Measurements from ENCODE around the gene CES2. TPM values are rescaled to one million over a fixed set of nuclear protein-coding genes. Genes with fewer than 3 reads are reported as not detected.

CES2 gene
- total and polyA plus RNA-seq, 2 donors (not counting 3 experiments of a cell fraction or from before 2014, with no cell fraction given), result 19.1 to 28.8 TPM

DNA sequence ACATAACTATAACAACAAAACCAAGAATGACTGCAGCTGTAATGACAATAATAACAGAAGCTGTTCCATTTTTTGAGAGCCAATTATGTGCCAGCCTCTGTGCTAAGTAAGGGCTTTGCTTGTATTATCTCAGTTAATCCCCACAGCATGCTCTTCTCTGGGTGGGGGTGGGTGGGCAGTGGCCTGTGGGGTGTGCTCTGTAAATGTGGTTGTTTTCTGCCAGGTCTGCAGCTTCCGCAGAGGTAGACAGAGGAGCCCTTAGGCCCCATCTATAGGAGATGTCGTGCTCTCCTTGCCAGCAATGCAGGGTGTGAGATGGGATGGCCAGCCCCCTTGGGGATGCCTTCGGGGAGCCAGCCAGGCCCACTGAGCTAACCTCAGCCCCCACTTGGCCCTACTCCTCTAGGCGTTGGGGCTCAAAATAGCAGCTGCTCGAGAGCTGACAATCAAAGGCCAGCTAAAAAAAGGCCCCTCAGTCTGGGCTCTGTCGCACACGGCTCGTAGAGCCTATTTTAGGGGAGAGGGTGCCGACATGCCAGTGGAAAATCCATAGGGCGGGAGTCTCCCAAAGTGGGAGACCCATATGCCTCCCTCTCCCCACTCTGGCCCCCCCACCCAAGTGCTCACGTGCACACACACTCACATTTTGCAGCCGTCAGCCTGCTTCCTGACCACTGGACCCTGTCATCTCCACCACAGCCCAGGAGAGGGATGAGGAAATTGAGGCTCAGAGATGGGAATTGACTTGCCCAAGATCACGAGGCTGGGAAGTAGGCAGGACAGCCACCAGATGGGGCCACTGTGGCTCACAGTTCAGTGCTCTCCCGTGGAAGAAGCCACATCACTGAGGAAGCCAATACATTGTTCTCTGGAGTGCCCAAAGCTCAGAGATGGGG is 32.4 kb upstream of the CES2 start:
- no peaks in the 10 kb centered on the region for H3K36me3 ChIP-seq (ENCODE audit: control insufficient read depth in 2 of 2, extremely low read depth in 1 of 2, insufficient read depth in 2 of 2, low read length in 2 of 2)
- DNase-seq (ENCODE audit: low read depth, low spot score), result no peak
- H3K9me1 ChIP-seq (replicated peaks; ENCODE audit: control insufficient read depth, extremely low read depth, insufficient read depth, low read length), result no peaks in the 10 kb centered on the region
- no peak overlapping the region for H3K4me3 ChIP-seq (replicated peaks in 1 of 3; ENCODE audit: insufficient read depth in 1 of 3, low read depth in 1 of 3, low read length in 3 of 3)
- no peaks in the 10 kb centered on the region for H4K20me1 ChIP-seq (replicated peaks; ENCODE audit: control insufficient read depth, extremely low read depth, insufficient read depth, low read length)
- no peaks in the 10 kb centered on the region for H3K79me2 ChIP-seq (ENCODE audit: control insufficient read depth, insufficient read depth, low read length)
- CTCF ChIA-PET, result interaction anchor here (1.0 to 1.6 kb wide), 3 partner anchors 7 to 35 kb away, joined by 3 to 4 read pairs (median 3); no protein-coding TSS in a partner anchor
- H3K4me2 ChIP-seq (ENCODE audit: insufficient read depth, low read length), result no peak overlapping the region
- dilution Hi-C loops (cut with MboI; ENCODE audit: extremely low pct_ligation_motif_present, low sequenced_read_pairs) (no loop called here), intact Hi-C loops (cut with micrococcal nuclease) (no loop called here)
- H2AFZ ChIP-seq (ENCODE audit: low read depth, low read length), result no peak overlapping the region
- FAIRE-seq, result no peak
- H3K27ac ChIP-seq (ENCODE audit: insufficient read depth, low read depth, low read length), result no peak overlapping the region
- no peak overlapping the region for H3K9ac ChIP-seq (replicated peaks; ENCODE audit: extremely low read depth, insufficient read depth, low read length)
- H3K4me1 ChIP-seq (ENCODE audit: control insufficient read depth, extremely low read depth, insufficient read depth, low read length), result peaks cover 8% of the 10 kb centered on the region
- no peaks in the 10 kb centered on the region for H3K27me3 ChIP-seq (ENCODE audit: control insufficient read depth in 2 of 2, insufficient read depth in 2 of 2, low read length in 2 of 2)
- POLR2A ChIA-PET, result no interaction called here
- TF ChIP-seq JUN (IDR thresholded peaks at IDR 0.05; ENCODE audit: borderline replicate concordance, insufficient read depth, insufficient read length, low read depth) (no peak), EZH2 (IDR thresholded peaks at IDR 0.05; ENCODE audit: borderline replicate concordance, low read depth, low read length, severe bottlenecking) (no peak), POLR2AphosphoS5 (IDR thresholded peaks at IDR 0.05; ENCODE audit: insufficient read depth, low read depth, low read length) (no peak), MYC (IDR thresholded peaks at IDR 0.05; ENCODE audit: low read depth, low read length) (no peak), FOS (IDR thresholded peaks at IDR 0.05; ENCODE audit: borderline replicate concordance, insufficient read depth, low read length) (no peak), POLR2A (IDR thresholded peaks at IDR 0.05; ENCODE audit: low read depth, low read length) (no peak), GATA2 (IDR thresholded peaks at IDR 0.05; ENCODE audit: insufficient read depth, insufficient read length, low read depth, low read length) (no peak)
- TF ChIP-seq, protein P1, sequence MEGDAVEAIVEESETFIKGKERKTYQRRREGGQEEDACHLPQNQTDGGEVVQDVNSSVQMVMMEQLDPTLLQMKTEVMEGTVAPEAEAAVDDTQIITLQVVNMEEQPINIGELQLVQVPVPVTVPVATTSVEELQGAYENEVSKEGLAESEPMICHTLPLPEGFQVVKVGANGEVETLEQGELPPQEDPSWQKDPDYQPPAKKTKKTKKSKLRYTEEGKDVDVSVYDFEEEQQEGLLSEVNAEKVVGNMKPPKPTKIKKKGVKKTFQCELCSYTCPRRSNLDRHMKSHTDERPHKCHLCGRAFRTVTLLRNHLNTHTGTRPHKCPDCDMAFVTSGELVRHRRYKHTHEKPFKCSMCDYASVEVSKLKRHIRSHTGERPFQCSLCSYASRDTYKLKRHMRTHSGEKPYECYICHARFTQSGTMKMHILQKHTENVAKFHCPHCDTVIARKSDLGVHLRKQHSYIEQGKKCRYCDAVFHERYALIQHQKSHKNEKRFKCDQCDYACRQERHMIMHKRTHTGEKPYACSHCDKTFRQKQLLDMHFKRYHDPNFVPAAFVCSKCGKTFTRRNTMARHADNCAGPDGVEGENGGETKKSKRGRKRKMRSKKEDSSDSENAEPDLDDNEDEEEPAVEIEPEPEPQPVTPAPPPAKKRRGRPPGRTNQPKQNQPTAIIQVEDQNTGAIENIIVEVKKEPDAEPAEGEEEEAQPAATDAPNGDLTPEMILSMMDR (IDR thresholded peaks at IDR 0.05; ENCODE audit: extremely low read depth in 1 of 2, insufficient read depth in 1 of 2, low read depth in 1 of 2, low read length in 2 of 2), result no peak
- TF ChIP-seq, protein P2, sequence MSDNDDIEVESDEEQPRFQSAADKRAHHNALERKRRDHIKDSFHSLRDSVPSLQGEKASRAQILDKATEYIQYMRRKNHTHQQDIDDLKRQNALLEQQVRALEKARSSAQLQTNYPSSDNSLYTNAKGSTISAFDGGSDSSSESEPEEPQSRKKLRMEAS (IDR thresholded peaks at IDR 0.05; ENCODE audit: insufficient read depth, insufficient read length), result no peak
- no peaks in the 10 kb centered on the region for H3K9me3 ChIP-seq (replicated peaks; ENCODE audit: control insufficient read depth, insufficient read depth, low read length)
- BruUV-seq (replicated peaks), result no TSS peak

All from endothelial cell of umbilical vein (primary cell).